HG03025 (cell line): ENCODE data around the gene PIAS3.
A peak's percentile ranks its signal among the peaks of the same experiment; 100 is the strongest.
"Not testable (repeated sequence)": the region's sequence is repeated elsewhere in the genome, so short reads cannot be mapped to it uniquely, and the experiment has no call there.

Source experiments
- ATAC-seq: cut with Tn5 transposase; IDR thresholded peaks from one replicate; pipeline ENCODE4 v1.9.1; 2021; ENCODE audit warnings: mild to moderate bottlenecking, moderate library complexity; ENCODE audit not compliant: unreplicated experiment, low FRiP score

Gene PIAS3

DNA sequence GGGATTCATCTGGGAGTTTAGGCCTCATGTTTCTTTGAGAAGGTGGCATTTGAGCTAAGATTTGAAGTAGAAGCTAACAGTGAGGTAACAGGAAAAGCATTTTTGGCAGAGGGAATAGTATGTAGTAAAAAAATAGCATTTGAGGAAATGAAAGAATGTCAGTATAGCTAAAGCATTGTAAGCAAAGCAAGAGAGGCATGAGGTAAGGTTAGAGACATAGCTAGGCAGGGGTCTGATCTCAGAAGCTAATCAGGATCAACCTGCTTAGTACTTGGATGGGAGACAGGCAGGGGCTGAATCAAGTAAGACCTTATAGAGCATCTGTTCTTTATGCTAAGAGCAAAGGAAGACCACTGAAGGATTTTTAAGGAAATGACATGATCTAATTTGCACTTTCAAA lies 30.9 kb downstream of the PIAS3 start:
- no peak for ATAC-seq

DNA sequence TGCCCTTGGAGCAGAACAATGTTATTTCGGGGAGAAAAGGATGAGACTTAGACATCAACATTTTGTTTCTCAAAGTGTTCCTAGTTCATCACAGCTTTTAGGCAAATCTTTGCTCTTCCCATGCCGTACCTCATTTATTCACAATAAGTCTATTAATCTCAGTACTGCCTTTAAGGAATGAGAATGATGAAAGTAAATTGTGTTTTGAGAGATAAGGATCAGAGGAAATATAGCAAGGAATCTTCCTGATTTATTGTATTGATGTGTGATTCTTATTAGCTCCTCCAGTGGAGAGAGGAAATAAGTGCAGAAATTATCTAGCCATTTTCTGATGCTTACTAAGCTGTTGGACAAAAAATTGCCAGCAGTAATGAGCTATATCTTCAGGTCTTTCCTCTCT lies 32.9 kb downstream of the PIAS3 start:
- ATAC-seq, result no peak

DNA sequence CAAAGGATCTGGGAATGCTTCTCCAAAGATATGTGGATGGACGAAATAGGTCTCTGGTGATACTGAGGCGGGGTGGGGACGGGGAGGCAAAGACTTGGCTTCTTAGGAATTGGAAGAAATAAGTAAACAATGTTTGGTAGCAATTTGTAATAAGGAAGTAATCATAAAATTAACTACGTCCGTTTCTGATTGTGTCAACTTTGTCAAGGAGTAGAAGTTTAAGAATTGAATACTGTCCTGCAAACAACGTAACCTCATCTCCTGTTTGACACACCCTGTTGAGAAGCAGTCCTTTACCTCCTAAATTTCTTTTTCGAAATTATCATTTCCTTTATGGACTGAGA lies 34.4 kb downstream of the PIAS3 start:
- no peak for ATAC-seq

DNA sequence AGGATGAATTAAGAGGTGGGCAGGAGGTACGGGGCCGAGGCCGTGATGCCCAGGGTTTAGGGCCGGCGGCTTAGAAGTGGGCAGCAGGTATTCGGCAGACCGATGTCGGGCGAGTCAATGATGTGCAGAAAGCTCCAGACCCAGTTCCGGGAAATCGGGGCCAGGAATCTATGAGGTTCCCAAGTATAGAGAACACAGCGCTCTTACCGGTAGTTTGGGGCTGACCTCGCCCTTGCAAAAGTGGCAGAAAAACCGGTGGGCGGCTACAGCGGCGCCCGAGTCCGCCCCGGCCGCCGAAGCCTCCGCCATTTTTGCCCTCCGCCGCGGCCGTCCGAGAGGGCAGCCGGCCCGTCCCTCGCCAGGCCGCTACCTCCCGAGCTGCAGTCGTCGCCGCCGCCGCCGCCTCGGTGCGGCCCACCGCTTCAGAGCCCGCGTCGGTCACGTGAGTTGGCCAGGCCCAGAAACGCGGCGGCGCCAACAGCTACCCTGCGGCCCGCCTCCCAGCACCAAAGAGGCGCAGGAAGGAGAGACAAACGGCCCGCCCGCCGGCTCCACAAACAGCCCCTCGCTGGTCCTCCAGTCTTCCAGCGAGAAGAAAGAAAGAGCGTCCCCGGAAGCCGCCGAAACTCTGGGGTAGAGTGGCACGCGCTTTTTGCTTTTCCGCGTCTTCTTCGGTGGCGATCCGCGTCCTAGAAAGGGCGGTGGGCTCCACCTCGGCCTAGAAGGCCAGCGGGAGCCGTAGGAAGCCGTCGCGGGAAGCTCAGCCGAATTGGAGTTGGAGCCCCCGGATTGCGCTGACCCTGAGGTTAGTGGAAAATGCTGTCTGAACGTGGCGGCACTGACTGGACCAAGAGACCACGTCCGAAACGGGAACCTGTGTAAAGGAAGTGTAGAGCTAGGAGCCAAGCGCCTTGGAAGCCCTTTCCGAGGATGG lies 35.0 kb downstream of the PIAS3 start, which contains the start of the genes POLR3C and RNF115:
Gene POLR3C (plus strand): TSS at position 636 of the 934 bp plus-strand sequence. CDS start 1,577 bp downstream, outside the sequence.
Gene RNF115 (minus strand): TSS at position 531 of the 934 bp plus-strand sequence. CDS start 222 bp downstream, at position 309.
- ATAC-seq, result peak; percentile 82

DNA sequence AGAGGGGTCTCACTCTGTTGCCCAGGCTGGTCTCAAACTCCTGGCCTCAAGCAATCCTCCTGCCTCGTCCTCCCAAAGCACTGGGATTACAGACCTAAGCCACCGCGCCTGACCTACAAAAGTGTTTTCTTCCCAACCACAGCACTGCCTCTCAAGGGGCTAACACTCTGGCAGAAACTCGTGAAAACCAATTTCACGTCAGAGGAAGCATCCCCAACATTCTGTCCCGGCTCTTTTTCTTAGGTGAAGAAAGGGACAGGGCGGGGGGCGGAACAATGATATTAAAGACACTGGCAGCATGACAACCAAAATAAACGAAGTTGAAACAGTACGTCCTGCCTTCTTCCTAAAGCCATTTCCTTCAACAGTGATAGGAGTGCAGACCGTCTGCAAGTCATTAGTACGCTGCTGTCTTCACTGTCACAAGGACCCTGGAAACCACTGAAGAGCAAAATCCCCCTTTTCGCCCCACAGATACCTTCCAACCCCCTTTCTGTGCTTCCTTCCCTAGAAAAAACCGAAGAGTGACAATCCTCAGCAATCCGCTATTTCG lies 36.0 kb downstream of the PIAS3 start:
- ATAC-seq, result not testable (repeated sequence)

DNA sequence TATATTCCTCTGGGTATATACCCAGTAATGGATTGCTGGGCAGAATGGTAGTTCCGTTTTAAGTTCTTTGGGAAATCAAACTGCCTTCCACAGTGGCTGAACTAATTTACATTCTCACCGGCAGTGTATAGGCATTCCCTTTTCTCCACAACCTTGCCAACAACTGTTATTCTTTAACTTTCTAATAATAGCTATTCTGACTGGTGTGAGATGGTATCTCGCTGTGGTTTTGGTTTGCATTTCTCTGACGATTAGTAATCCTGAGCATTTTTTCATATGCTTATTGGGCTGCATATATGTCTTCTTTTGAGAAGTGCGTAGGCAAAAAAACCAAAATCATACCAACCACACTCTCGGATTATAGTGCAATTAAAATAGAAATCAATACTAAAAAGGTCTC lies 40.8 kb downstream of the PIAS3 start:
- not testable (repeated sequence) for ATAC-seq

DNA sequence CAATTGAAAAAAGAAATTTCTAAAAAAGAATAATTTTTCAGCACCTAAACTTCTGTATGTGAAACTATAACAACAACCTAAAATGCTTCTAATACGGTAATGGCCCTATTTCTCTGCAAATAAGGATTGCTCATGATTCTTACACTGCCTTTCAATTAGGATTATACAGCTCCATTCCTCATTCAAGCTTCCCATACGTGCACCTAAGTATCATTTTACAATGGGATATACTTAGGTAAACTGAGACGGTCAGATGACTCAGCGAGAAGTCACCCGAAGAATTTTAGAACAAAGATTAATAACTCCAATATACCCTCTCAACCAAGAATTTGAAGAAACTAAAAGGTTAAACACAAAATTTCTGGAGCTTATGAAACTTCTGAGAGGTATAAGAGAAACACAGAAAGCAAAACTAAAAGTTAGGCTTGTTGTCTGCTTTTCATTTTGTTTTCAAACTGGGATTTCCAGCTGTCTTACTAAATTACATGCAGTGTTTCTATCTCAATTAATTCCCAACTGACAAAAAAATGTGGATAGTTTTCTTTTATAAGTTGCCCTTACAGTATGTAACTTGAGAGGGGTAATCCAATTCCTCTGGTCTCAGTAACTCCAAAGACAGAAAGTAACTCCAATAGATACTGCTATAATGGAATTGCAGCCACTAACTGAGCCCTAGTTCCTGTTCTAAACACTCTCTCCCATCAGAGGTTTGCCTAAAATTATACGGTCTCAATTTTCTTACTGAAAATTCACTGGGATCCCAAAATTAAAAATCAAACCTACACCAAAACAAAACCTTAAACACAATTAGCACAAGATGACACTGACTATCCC lies 45.7 kb downstream of the PIAS3 start:
- not testable (repeated sequence) for ATAC-seq

DNA sequence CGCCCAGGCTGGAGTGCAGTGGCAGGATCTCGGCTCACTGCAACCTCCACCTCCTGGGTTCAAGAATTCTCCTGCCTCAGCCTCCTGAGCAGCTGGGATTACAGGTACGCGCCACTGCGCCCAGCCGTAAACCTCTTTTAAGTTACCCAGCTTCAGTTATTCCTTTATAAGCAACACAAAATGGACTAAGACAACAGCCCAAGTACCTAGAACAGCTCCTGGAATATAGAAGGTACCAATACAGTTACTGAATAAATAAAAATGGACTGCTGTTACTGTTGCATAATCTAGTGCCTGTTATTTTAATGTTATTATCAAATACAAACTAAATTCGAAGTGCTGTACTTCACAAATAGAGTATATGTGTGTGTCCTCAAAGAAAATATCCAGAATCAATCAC lies 52.0 kb downstream of the PIAS3 start:
- no peak for ATAC-seq

DNA sequence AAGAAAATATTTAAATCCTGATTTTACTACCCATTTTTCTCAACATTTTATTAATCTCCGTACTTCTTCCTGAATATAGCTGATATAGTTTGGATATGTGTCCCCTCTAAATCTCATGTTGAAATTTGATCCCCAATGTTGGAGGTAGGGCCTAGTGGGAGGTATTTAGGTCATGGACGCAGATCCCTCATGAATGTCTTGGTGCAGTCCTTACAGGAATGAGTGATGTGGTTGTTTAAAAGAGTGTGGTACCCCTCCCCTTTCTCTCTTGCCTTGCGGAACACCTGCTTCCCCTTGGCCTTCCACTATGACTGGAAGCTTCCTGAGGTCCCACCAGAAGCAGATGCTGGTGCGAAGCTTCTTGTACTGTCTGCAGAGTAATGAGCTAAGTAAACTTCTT lies 52.5 kb downstream of the PIAS3 start:
- ATAC-seq, result no peak

DNA sequence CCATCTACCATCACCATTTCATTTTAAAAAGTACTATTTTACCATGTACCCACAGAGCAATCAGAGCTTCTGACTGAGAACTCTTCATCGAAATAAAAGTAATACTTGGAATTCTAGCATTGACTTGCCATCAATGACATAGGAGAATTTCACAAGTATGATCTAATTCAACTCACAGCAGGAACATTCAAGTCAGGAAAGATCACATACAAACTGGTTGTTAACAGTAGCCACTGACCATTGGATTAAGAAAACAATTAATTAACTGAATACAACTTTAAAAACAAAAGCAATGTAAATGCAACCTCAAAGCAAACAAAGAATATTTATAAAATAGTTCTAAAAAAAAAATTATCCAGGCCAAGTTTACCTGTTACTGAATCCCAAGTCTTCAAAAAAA lies 53.8 kb downstream of the PIAS3 start:
- ATAC-seq, result no peak

DNA sequence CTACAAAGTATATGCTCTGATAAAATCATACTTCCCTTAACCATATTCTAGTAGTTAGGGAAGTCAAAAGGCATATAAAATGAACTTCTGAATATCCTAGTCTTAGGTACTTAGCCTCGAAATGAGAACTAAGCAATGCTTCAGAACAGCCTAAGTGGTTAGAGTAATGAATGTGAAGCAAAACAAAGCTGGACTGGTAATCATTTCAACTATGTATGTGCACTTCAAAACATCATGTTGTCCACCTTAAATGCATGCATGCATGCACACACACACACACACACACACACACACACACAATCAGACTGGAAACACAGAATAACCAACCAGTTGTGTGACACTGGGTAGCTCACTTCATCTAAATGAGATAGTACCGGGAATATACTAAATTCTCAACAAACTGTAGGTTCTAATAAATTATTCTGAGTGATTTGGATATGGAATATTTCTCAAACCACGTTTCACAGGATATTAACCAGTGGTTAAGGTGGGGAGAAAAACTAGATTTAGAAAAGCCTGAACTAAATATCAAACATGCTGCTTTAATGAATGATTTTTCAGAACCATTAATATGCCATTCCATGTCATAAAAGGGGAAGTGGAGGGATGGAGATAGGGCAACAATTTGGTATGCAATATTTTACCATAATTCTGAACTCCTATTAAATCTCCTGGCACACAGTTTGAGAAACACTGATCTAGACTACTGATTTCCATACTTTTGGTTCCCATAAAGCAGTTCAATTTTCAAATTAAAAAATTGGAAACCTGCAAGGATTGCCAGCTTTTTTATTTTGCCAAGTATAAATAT lies 54.4 kb downstream of the PIAS3 start:
- no peak for ATAC-seq

DNA sequence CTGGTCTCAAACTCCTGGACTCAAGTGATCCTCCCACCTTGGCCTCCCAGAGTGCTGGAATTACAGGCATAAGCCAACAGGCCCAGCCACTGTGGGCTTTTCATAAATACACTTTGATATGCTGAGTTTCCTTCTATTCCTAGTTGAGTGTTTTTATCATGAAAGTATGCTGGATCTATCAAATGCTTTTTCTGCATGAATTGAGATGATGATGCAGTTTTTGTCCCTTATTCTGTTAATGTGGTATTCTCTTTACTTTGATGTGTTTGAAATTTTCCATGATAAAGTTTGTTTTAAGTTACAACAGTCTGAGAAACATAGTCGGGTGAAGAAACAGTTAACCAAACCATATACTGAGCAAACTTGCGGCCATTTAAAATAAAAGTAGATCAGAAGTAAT lies 59.1 kb downstream of the PIAS3 start:
- ATAC-seq, result no peak
